Measurements from ENCODE around the gene PNPO.
A peak's percentile ranks its signal among the peaks of the same experiment; 100 is the strongest.

Gene PNPO

DNA sequence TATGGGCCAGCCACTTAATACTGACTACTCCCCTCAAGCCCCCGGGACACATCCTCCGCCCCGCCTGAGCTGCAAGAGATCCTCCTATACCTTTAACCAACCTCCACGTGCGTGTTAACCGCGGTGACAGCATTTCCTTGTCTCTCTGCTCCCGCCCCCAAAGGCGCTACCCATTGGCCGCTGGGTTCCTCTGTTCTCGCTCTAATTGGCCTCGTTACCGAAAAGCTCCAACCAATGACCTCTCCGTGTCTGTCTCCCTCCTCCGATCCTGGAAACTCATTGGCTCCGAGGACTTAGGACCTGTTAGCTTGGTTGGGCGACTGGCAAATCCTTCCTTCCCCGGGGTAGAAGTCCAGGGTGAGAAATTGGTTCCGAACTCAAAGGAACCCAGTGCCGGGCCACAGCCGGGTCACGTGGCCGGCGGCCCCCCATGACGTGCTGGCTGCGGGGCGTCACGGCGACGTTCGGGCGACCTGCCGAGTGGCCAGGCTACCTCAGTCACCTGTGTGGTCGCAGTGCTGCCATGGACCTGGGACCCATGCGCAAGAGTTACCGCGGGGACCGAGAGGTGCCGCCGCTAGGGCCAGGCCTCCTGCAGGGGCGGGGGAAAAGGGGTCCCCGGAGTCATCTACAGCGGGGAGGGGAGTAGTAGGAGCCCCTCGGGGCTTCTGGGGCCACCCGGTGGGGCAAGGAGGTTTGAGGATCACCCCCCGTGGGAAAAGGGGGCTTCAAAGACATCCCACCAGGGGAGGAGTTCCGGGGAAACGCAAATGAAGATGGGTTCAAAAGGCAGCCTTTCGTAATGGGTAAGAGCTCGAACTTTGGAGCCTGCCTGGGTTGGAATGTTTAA lies at the start of gene PNPO:
PNPO (plus strand) TSS at position 326 of the 850 bp plus-strand sequence; CDS start at position 431, 105 bp downstream.
- peak; percentile 72 for DNase-seq

DNA sequence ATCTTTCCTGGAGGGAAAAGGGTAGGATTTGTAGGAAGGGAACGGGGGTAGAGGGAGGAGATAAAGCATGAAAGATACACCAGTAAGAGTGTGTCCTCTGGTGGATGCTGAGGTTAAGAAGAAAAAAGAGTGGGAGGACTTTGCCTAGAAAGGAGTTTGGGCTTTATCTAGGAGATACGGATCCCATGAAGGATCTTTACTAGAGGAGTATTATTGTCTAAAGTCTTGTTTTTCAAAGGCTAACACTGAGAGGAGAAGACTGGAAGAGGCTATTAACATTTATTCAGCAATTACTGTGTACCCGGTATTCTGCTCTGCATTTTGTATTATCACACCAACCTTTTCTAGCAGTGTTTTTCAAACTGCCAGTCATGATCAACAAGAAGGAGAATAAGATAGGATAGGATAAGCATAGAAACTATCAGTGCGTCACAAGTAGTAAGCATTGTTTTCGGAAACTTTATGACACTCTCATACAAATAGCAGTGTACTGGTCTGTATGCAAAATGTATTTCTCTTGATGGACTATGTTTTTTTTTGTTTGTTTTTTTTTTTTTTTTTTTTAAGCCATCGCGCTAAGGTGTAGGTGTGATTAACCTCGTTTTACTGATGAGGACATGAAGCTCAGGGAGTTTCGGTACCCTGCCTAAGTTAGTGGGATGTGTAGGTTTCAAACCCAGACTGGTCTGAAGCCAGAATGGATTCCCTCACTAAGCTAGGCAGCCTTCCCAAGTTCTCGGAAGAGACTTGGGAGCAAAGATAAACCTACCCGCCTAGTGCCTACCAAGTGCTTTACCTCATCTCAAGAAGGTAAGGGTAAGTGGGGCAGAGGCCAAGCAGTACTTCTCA lies 46.6 kb upstream of the PNPO start:
- DNase-seq: no peak

DNA sequence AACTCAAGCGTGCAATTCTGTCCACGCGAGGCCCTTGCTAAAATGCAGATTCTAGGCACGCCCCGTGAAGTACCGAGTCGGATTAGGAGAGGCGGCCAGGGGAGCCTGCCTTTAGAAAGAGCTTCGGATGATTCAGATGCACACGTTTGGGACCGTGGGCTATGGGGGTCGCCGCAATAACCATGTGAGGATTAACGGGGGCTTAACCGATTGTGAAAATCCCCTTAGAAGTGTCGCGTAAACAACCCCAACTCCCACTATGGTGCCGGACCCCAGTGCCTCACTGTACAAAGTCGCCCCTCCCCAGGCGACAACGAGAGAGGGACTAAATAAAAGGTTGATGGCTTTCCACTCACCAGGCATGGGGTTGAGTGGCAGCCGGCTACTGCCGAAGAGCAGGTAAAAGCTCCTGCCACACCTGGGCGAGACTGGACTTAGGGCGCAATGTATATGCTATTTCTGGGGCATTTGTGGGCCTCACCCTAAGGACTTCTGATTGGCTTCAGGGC lies 46.0 kb upstream of the PNPO start:
- DNase-seq: no peak

- DNase-seq: peak; percentile 98
Measured at GRCh38 chr17:47895856-47896671, 45.3 kb upstream of the PNPO start, which contains the start of gene SP2. Gene SP2, plus strand, starts transcription at chr17:47896236. Its CDS starts 51 bp downstream, at chr17:47896287.

- DNase-seq: no peak
Measured at GRCh38 chr17:47896672-47897490, 44.5 kb upstream of the PNPO start.

DNA sequence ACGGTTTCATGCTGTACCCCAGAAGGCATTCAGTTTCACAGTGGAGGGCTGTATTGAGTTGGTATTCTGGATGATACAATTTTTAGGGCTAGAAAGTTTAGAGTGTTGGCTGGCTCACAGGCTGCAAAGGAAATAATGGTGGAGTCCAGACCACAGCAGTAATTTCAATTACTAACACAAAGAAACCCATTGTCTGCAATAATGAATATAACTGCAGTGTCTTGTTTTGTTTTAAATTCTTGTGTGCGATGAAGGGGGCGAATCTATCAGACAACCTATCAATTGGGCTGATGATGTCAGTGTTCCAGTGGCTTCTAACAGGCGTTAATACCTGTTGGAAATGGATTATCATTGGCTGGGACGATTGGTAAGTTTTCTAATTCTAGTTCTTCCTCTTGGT lies 43.8 kb upstream of the PNPO start:
- no peak for DNase-seq

DNA sequence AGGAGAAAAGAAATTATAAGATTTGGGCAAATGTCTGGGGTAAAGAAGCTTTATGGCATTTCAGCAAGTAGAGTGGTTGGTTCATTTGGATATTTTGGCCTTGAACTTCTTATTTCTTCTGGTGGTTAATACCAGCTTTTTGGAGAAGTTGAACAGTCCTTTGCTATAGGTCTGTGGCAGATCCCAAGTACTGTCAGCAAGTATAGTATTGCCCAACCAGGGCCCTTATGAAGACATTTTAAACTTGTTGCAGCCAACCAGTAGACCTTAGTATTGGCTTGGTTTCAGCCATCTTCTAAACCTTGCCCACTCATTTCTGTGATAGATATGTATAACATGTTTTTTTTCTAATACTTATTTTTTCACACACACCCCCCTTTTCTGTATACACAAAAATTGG lies 43.1 kb upstream of the PNPO start:
- DNase-seq: no peak

- no peak for DNase-seq
Measured at GRCh38 chr17:47899643-47900042, 41.7 kb upstream of the PNPO start.

DNA sequence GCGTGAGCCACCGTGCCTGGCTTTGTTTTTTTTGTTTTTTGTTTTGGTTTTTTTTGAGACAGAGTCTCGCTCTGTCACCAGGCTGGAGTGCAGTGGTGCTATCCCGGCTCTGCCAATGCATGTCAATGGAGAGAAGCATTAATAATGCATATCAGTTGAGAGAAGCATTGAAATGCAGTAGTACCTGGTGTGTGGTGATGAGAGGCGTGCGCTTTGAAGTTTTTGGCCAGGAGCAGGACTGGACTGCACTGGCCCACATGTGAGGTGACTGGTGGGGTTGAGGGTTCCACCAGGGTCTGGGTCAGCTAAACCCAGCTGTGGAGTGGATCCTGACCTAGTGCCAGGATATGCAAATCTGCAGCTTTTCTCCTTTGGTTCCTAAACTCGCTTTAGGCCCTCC lies 39.9 kb upstream of the PNPO start:
- no peak for DNase-seq

DNA sequence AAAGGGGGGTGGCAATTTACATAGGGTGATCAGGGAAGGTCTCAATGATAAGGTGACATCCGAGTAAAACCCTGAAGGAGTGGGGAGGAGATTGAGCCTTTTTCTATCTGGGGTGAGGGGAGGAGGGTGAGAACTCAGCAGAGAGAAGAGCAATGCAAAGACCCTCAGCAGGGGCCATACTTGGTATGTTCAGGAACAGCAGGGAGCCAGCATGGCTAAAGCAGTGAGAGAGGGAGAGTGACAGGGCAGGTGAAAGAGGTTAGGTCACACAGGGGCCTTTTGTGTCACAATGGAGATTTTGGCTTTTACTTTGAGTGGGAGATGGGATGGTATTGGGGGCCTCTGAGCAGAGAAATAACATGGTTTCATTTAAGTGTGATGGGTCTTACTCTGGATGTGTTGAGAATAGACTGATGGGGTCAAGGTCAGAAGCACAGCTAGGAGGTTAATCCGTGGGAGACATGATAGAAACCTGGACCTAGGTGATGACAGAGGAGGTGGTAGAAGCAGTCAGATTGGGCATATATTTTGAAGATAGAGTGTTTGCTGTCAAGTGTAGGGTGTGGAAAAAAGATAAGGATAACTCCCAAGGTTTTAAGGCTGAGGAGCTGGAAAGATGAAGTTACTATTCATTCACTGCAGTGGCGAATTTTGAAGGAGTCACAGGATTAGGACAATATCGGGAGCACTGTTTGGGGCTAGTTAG lies 39.2 kb upstream of the PNPO start:
- DNase-seq: no peak

DNA sequence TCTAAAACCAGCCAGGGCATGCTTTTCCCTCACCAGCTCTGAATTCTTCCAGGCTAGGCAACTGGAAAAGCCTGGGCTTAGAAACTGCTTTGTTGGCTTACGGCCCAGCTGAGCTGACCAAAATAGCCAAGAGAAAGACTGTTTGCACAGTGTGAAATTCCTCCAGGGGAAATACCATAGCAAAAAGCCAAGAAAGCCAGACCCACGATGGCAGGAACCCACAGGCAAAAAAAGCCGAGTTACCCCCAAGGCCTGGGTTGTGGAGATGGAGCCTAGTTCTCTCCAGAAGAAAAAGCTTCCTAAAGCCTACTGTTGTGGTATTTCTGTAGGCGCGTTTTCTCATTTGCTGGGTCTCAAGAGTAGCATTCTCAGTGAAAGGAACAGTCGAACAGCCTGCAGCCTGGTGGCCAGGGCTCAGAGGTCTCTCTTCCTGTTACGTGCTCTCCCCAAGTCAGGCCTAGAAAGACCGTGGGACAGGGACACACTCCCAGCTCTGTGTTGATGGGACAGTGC lies 36.1 kb upstream of the PNPO start:
- DNase-seq: no peak

DNA sequence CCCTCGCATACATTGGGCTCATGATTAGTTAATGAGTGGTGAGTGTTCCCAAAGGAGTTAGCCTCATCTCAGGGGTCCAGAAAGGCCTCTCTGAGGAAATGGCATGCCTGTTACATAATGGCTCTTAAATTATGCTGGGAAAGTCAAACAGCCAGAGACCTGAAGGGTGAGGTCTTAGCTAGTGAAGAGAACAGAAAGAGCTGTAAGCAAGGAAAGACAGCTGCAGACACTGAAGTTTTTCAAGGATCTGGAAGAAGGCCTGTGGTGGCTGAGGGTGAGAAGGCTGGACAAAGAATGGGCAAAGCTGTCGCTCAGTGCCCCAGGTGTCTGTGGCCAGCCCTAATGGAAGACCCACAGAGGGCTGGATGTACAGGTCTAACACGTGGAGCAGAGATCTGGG lies 34.9 kb upstream of the PNPO start:
- no peak for DNase-seq

- no peak for DNase-seq
Measured at GRCh38 chr17:47907932-47908562, 33.3 kb upstream of the PNPO start.

DNA sequence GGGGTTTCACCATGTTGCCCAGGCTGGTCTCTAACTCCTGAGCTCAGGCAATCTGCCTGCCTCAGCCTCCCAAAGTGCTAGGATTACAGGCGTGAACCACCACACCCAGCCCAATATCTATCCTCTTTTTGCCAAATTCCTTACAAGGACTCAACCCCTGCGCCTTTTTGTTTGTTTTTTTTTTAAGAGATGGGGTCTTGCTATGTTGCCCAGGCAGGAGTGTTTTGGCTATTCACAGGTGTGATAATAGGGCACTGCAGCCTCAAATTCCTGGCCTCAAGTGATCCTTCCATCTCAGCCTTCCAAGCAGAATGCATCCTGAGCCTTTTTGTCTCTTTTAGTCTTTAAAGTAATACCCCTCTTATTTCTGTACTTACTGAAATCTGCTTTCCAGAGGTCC lies 28.3 kb upstream of the PNPO start:
- DNase-seq: no peak

DNA sequence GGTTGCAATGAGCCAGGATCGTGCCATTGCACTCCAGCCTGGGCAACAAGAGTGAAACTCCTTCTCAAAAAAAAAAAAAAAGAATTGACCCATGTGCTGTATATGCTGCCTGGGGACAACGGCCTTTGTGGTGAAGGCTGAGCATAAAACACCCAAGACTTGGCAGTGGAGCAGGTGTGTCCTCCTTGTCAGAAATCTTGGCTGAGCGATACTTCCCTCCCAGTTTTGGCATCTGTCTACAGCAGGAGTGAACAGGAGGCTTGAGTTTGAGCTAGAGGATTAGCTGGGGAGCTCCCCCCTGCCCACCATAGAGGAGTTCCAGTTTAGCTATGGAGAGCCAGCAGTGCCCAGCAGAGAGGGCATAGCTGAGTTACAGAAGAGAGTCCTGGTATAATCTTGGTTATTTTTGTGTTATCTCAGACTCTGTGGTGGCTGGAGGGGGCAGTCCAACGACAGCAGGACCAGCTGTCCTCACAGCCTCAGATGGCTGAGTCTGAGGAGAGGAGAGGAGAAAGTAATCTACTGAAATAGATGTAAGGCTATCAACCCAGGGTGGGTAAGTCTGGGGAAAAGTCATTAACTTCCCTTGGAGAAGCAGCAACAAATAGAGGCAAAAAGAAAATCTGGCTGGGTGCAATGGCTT lies 26.9 kb upstream of the PNPO start:
- DNase-seq: no peak

GRCh38 chr17:47915776-47916398 lies 25.5 kb upstream of the PNPO start:
- DNase-seq: no peak

- DNase-seq: no peak
Measured at GRCh38 chr17:47916489-47917208, 24.7 kb upstream of the PNPO start.

- no peak for DNase-seq
Measured at GRCh38 chr17:47917581-47917980, 23.8 kb upstream of the PNPO start.

DNA sequence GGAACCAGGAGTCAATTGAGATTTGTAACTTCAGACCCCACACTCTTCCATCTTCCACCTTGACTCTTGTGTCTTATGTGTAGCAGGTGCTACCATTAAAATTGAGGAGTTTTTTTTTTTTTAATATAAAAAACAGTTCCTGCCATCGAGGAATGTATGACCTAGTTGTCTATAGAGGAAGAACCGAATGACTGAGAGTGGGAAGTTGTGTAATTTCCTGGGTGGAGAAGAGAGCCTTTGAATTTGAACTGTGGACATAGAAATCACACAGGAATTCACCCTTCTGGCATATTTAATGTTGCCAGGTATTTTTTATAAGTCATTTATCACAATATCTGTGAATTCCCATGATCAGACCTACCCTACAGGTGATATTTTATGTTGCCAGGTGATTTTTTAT lies 23.4 kb upstream of the PNPO start:
- no peak for DNase-seq

Measured in GOT3 (cell line).